Measurements from ENCODE around the gene CSMD2.

Gene CSMD2

GRCh38 chr1:34054920-34055319, 110.1 kb downstream of the CSMD2 start:
- no peaks in the 10 kb centered on the region for H3K9me3 ChIP-seq (ENCODE audit: severe bottlenecking)
- TF ChIP-seq CTCF (IDR thresholded peaks at IDR 0.05; ENCODE audit: low read depth, low read length), result no peak
- H3K27ac ChIP-seq, result no peak overlapping the region
- H3K36me3 ChIP-seq, result no peaks in the 10 kb centered on the region
- no peak overlapping the region for H3K4me3 ChIP-seq (ENCODE audit: low read depth, low read length)
- peaks cover 59% of the 10 kb centered on the region for H3K27me3 ChIP-seq (ENCODE audit: insufficient read depth, low read depth, severe bottlenecking)
- DNase-seq, result no peak

- H3K4me3 ChIP-seq (ENCODE audit: low read depth, low read length), result no peak overlapping the region
- no peaks in the 10 kb centered on the region for H3K9me3 ChIP-seq (ENCODE audit: severe bottlenecking)
- H3K27ac ChIP-seq, result no peak overlapping the region
- DNase-seq, result no peak
- peaks cover 55% of the 10 kb centered on the region for H3K27me3 ChIP-seq (ENCODE audit: insufficient read depth, low read depth, severe bottlenecking)
- no peak for TF ChIP-seq CTCF (IDR thresholded peaks at IDR 0.05; ENCODE audit: low read depth, low read length)
- H3K36me3 ChIP-seq, result no peaks in the 10 kb centered on the region
Measured at GRCh38 chr1:34053660-34054059, 111.4 kb downstream of the CSMD2 start.

- peaks cover 53% of the 10 kb centered on the region for H3K27me3 ChIP-seq (ENCODE audit: insufficient read depth, low read depth, severe bottlenecking)
- H3K36me3 ChIP-seq, result no peaks in the 10 kb centered on the region
- no peaks in the 10 kb centered on the region for H3K9me3 ChIP-seq (ENCODE audit: severe bottlenecking)
- no peak for DNase-seq
- H3K27ac ChIP-seq, result no peak overlapping the region
- no peak overlapping the region for H3K4me3 ChIP-seq (ENCODE audit: low read depth, low read length)
- TF ChIP-seq CTCF (IDR thresholded peaks at IDR 0.05; ENCODE audit: low read depth, low read length), result no peak
Measured at GRCh38 chr1:34052565-34052964, 112.5 kb downstream of the CSMD2 start.

GRCh38 chr1:34050709-34051485, 114.1 kb downstream of the CSMD2 start:
- peaks cover 53% of the 10 kb centered on the region for H3K27me3 ChIP-seq (ENCODE audit: insufficient read depth, low read depth, severe bottlenecking)
- TF ChIP-seq CTCF (IDR thresholded peaks at IDR 0.05; ENCODE audit: low read depth, low read length), result no peak
- no peaks in the 10 kb centered on the region for H3K36me3 ChIP-seq
- H3K9me3 ChIP-seq (ENCODE audit: severe bottlenecking), result no peaks in the 10 kb centered on the region
- no peak for DNase-seq
- no peak overlapping the region for H3K4me3 ChIP-seq (ENCODE audit: low read depth, low read length)
- H3K27ac ChIP-seq, result no peak overlapping the region

- no peak for TF ChIP-seq CTCF (IDR thresholded peaks at IDR 0.05; ENCODE audit: low read depth, low read length)
- H3K27ac ChIP-seq, result no peak overlapping the region
- H3K27me3 ChIP-seq (ENCODE audit: insufficient read depth, low read depth, severe bottlenecking), result peaks cover 50% of the 10 kb centered on the region
- DNase-seq, result no peak
- no peaks in the 10 kb centered on the region for H3K36me3 ChIP-seq
- no peaks in the 10 kb centered on the region for H3K9me3 ChIP-seq (ENCODE audit: severe bottlenecking)
- H3K4me3 ChIP-seq (ENCODE audit: low read depth, low read length), result no peak overlapping the region
Measured at GRCh38 chr1:34049994-34050393, 115.0 kb downstream of the CSMD2 start.

- Histone ChIP-seq H3K36me3 (no peaks in the 10 kb centered on the region), H3K9me3 (ENCODE audit: severe bottlenecking) (no peaks in the 10 kb centered on the region)
- no peak for DNase-seq
Measured at GRCh38 chr1:34049477-34049876, 115.6 kb downstream of the CSMD2 start.

More at GRCh38 chr1:34049477-34049876, 115.6 kb downstream of the CSMD2 start:
- H3K27me3 ChIP-seq (ENCODE audit: insufficient read depth, low read depth, severe bottlenecking), result peaks cover 52% of the 10 kb centered on the region
- no peak for TF ChIP-seq CTCF (IDR thresholded peaks at IDR 0.05; ENCODE audit: low read depth, low read length)
- H3K27ac ChIP-seq, result no peak overlapping the region
- H3K4me3 ChIP-seq (ENCODE audit: low read depth, low read length), result no peak overlapping the region

Measured in WERI-Rb-1 (cell line).